ENCODE results near the gene C1orf105. TPM values are rescaled to one million over a fixed set of nuclear protein-coding genes. Genes with fewer than 3 reads are reported as not detected.

C1orf105 gene
- total and polyA plus RNA-seq, 10 of the 15 experiments (the other 5 are each of a cell fraction or from before 2014, with no cell fraction given) = not detected

DNA sequence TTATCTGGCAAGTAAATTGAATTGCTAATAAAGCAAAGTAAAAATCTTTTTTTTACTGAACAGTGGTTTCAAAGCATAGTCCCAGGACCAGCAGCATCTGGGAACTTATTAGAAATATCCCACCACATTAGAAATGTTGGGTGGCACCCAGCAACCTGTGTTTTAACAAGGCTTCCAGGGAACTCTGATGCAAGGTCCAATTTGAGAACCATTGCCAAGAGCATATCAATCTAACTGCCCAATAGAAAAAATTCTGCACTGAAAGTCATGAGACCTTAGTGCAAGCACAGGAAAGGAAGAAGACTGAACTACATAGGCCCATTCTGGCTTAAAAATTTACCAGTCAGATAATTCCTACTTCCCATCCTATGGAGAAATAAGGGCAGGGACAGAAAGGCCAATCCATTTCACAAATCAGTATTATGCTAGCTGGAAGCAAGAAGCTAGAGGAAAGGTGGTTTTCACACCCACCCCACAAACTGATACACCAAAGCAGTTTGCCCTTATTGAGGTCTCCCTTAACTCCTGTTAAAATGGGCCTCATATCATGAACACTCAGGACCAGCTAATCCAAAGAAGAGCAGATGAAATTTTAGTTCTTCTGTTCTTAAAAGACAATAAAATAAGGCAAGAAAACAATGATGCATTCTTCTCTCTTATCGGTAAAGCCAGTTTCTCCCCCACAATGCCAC lies 17.5 kb upstream of the C1orf105 start (continued):
- TF ChIP-seq ASH2L (IDR thresholded peaks at IDR 0.05; ENCODE audit: borderline replicate concordance, low read depth) = no peak
- no peak for TF ChIP-seq BRCA1 (IDR thresholded peaks at IDR 0.05; ENCODE audit: low read depth, low read length)
- no peak for TF ChIP-seq HDAC2 (IDR thresholded peaks at IDR 0.05)

DNA sequence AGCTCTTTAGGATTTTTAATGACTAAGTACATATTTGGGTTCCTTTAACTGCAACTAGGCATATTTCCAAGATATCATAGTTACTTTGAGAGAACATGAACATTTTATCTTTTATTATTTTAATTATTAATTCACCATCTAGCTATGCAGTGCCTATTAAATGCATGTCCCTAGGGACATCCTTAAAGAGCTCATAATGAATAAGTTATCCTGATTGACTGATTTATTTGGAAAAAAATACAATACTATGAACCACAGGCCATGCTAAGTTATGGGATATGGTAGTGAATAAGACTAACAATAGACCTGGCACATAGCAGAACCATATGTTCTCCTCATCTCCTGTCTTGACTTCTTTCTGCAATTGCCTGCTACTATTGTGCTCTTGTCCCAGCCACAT lies 16.4 kb upstream of the C1orf105 start:
- no peak overlapping the region for H3K4me3 ChIP-seq
- no TSS peak for BruUV-seq (replicated peaks)
- H3K9me3 ChIP-seq (replicated peaks; ENCODE audit: control insufficient read depth, insufficient read depth, low read length) = no peaks in the 10 kb centered on the region
- H3K27me3 ChIP-seq (replicated peaks in 1 of 2; ENCODE audit: control insufficient read depth in 2 of 2, insufficient read depth in 2 of 2, low read length in 1 of 2) = no peaks in the 10 kb centered on the region
- no peaks in the 10 kb centered on the region for H4K20me1 ChIP-seq (ENCODE audit: control insufficient read depth, insufficient read depth)
- ChIA-PET POLR2A (interaction anchor here (0.9 to 1.1 kb wide), 2 partner anchors 13 to 402 kb away, joined by 3 to 4 read pairs; no protein-coding TSS in a partner anchor), CTCF (interaction anchor here (0.7 to 9.8 kb wide), 10 partner anchors 12 to 401 kb away, joined by 3 to 47 read pairs (median 4); partner anchors contain the start of gene C1orf105), SMC1A (ENCODE audit: uncharacterized antibody, unreplicated experiment) (interaction anchor here (0.9 to 16.5 kb wide), 11 partner anchors 10 to 407 kb away, joined by 3 to 345 read pairs (median 5); no protein-coding TSS in a partner anchor), RAD21 (ENCODE audit: unreplicated experiment) (interaction anchor here (1.0 to 3.8 kb wide), 8 partner anchors 12 to 401 kb away, joined by 3 to 21 read pairs (median 4); no protein-coding TSS in a partner anchor)
- ATAC-seq (no peak), DNase-seq (ENCODE audit: low read depth, low spot score) (no peak), FAIRE-seq (no peak)
- H2AFZ ChIP-seq (ENCODE audit: control insufficient read depth, low read depth, low read length) = no peak overlapping the region
- TF ChIP-seq, protein P1, sequence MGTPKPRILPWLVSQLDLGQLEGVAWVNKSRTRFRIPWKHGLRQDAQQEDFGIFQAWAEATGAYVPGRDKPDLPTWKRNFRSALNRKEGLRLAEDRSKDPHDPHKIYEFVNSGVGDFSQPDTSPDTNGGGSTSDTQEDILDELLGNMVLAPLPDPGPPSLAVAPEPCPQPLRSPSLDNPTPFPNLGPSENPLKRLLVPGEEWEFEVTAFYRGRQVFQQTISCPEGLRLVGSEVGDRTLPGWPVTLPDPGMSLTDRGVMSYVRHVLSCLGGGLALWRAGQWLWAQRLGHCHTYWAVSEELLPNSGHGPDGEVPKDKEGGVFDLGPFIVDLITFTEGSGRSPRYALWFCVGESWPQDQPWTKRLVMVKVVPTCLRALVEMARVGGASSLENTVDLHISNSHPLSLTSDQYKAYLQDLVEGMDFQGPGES (IDR thresholded peaks at IDR 0.05) = no peak
- no peak for TF ChIP-seq HDGF (IDR thresholded peaks at IDR 0.05)
- TF ChIP-seq EP300 (IDR thresholded peaks at IDR 0.05; ENCODE audit: borderline replicate concordance in 1 of 2, control insufficient read depth in 1 of 2, low read depth in 2 of 2, low read length in 2 of 2) = no peak
- no peak for TF ChIP-seq SMAD1 (IDR thresholded peaks at IDR 0.05; ENCODE audit: low read depth, partially characterized antibody)
- no peak for TF ChIP-seq STAT1 (conservative IDR thresholded peaks at IDR 0.05)
- peaks cover 11% of the 10 kb centered on the region for H3K4me1 ChIP-seq (ENCODE audit: control insufficient read depth, insufficient read depth, low read length)
- no peak overlapping the region for H3K9ac ChIP-seq (ENCODE audit: control insufficient read depth, insufficient read depth, low read length)
- in situ Hi-C loops (cut with MboI) = no loop called here
- H3K4me2 ChIP-seq (ENCODE audit: control insufficient read depth, insufficient read depth) = no peak overlapping the region
- no peaks in the 10 kb centered on the region for H3K36me3 ChIP-seq (ENCODE audit: control insufficient read depth in 2 of 2, insufficient read depth in 2 of 2, low read length in 1 of 2)
- no peaks in the 10 kb centered on the region for H3K79me2 ChIP-seq (ENCODE audit: control insufficient read depth, insufficient read depth, low read length)
- intact Hi-C loops (cut with micrococcal nuclease; ENCODE audit: unreplicated experiment) = no loop called here
- no peak overlapping the region for H3K27ac ChIP-seq (ENCODE audit: control insufficient read depth, insufficient read depth)

Measured in GM12878 (cell line).